DMS53 treated with DMSO at 0.1 percent for 48 hours (cell line): ENCODE data around the gene UGT3A2.
A peak's percentile ranks its signal among the peaks of the same experiment; 100 is the strongest.

Experiments
- DNase-seq: peaks from one replicate; lab custom pipeline; 2025; ENCODE audit not compliant: unreplicated experiment; lab: John Stamatoyannopoulos, UW

Gene UGT3A2

GRCh38 chr5:36009698-36010097, 57.0 kb downstream of the UGT3A2 start:
- DNase-seq: no peak

GRCh38 chr5:36007366-36007765, 59.3 kb downstream of the UGT3A2 start:
- DNase-seq: no peak

- no peak for DNase-seq
Observed at GRCh38 chr5:36006163-36006562, 60.5 kb downstream of the UGT3A2 start.

GRCh38 chr5:36001032-36001431, 65.7 kb downstream of the UGT3A2 start:
- DNase-seq: no peak

- no peak for DNase-seq
Observed at GRCh38 chr5:35999547-35999946, 67.1 kb downstream of the UGT3A2 start.

- DNase-seq: no peak
Observed at GRCh38 chr5:35996076-35996475, 70.6 kb downstream of the UGT3A2 start.

- DNase-seq: peak; percentile 7
Observed at GRCh38 chr5:35990941-35991611, 75.6 kb downstream of the UGT3A2 start, which contains the start of gene UGT3A1. TSS of gene UGT3A1 (minus strand) at chr5:35991390. CDS start at chr5:35991240, 150 bp downstream.

GRCh38 chr5:35990520-35990919, 76.2 kb downstream of the UGT3A2 start:
- no peak for DNase-seq

GRCh38 chr5:35988529-35988928, 78.2 kb downstream of the UGT3A2 start:
- DNase-seq: no peak

- DNase-seq: no peak
Observed at GRCh38 chr5:35987776-35988175, 78.9 kb downstream of the UGT3A2 start.
